CD4-positive, alpha-beta T cell treated with Interleukin-12 subunit alpha and Interleukin-12 subunit beta, for 1 hour (primary cell): ENCODE results near the gene PLCG2.
"Not testable (repeated sequence)": the region's sequence is repeated elsewhere in the genome, so short reads cannot be mapped to it uniquely, and the experiment has no call there.

Source experiments
- DNase-seq: peaks from one replicate; pipeline ENCODE4 v3.0.0-alpha.2; 2020

The PLCG2 gene

DNA sequence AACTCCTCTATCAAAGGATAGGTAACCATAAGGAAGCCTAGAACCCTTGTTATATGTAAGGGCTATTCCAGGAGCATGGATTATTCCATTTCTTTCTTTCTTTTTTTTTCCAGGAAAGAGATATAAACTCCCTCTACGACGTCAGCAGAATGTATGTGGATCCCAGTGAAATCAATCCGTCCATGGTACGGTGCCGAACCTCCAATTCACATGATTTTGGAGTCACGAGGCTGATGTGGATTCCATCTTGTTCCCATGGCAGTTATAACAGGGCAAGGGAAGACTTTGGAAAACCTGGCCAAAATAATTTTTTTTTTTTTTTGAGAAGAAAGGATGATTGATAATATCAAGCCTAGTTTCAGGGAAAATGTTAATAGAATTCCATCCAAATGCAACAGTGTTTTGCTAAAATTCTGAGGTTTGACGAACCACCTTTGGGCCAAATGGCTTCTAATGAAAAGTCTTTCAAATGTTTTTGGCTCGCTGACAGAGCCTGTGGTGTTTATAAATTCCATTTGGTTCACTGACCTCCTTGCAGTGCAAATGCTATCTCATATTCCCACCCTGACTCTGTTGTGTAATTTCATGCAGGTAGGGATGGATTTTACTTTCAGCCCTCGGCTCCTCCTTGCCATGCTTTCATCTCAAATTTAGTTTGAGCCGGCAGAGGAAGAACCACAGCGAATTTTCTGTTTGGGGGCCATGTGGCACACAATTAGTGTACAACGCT is 142.2 kb downstream of the PLCG2 start:
- no peak for DNase-seq

DNA sequence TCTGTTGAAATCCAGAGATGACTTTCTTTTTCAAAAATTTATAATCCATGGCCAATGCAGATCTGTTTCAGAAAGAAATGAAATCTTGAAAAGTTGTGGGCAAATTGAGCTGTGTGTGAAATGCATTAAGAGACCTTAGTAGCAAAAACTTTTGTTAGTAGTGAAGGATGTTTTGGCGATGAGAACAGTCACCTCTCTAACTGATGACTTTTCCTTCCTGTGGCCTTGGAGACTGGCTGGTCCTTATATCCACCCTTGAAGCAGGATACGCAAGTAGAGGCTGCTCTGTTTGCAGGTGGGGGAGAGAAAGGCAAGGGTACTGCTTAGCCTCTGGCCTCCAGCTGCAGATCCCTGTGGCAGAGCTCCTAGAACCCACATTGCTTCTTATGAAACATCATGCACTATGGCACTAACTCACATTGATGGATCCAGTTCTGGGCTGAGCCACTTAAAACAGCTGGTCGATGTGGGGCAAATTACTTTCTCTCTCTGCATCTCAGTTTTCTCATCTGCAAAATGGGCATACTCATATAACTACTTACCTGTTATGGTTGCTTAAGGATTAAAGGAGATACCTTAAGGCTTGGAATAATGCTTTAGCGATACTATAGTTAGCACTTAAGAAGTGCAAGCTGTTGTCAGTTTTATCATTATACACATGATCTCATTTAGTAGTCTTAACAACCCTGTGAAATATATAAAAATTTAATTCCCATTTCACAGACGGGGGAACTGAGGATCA is 142.9 kb downstream of the PLCG2 start:
- DNase-seq = no peak

DNA sequence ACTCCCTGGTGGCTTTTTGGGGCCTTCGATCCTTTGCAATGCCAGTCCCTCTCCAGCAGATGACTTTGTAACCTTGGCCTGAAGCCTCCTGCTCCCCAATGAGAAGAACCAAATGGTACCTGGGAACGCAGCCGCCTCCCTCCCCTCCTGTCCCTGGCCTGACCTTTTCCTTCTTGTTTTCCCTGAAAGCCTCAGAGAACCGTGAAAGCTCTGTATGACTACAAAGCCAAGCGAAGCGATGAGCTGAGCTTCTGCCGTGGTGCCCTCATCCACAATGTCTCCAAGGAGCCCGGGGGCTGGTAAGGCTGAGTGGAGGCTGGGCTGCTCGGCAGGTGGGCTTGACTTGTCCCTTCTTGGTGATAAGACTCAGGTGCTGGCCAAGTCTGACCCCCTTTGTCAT is 144.2 kb downstream of the PLCG2 start:
- no peak for DNase-seq

DNA sequence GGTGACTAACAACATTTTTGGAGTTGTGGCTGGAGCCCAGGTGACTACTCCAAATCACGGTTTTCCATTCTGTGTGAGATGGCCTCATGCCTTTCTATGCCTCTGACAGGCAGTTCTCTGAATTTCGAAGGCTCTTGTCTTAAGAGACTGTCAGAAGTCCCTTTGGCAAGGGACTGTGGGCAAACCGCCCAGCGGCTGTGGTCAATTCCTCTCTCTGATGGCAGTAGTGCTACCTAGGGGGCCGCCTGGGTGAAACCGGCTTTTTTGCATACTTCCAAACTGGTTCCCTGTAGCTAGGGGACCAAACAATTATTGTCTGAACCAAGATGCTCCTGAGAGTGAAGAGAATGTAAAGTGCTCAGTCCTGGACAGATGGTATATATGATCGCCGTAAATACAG is 145.9 kb downstream of the PLCG2 start:
- no peak for DNase-seq

DNA sequence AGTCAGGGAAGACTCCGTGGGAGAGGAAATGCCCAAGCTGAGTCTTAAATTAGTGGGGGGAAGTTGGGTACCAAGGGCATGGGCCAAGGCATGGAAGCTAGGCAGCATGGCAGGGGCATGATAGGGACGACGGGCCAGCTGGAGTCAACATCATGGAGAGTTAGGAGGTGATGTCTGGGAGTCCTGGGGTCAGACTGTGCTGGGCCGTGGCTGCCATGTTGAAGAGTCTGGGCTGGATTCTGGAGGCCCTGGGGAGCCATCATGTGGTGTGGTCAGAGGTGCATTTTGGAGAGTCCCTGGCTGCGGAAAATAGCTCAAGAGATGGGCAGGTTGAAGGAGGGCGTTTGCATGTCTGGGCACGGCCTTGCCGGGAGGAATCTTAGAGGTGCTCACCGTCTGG is 146.9 kb downstream of the PLCG2 start:
- DNase-seq = no peak

DNA sequence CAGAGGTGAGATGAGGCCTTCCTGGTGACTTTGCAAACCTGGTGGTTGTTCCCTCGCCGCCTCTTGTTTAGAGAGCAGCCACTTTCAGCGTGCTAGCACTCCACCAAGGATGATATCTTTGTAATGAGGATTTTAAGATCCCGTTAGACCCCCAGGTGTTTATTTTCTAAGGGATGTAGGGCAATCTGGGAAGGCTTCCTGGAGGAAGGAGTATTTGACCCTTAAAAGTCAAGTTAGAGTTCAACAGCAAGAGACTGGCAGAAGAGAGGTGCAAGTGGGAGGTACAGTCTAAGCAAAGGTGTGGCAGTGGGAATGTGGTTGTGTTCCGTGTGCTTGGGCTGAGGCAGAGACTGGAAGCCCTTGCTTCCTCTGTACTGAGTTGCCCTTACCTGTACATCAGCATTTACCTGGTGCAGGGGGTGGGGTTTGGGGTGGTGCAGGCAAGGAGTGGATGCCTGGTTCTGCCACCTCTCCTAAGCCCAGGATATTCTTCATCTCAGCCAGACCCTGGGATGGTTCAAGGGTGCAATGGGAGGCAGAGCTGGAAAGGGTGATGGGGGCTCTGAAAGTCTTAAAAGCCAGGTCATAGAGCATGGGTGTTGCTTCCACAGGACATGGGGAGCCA is 148.6 kb downstream of the PLCG2 start:
- no peak for DNase-seq

DNA sequence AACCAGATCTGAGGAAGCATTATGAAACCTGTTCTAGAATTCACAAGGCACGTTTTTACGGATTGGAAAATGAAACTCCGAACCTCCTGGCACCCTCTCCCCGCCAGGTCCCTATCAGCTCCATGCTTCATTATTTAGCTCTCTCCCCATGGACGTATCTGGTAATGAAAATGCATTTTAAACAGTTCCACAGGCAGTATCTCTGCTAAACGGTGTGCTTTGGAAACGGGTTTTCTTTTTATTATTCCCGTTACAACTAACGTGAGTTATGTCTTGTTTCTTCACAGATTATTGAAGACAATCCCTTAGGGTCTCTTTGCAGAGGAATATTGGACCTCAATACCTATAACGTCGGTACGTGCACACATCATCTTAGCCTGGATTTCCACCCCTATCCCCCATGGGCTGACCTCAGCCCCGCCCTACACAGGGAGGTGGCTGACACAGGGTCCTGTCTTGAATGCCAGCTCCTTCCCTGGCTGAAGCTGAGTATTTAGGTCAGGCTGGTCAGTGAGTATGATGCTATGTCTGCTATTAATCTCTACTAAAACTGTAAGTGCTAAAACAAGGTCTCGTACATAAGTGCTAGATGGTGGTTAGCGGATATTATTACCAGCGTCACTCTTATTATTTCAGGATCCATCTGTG is 149.3 kb downstream of the PLCG2 start:
- DNase-seq = no peak

DNA sequence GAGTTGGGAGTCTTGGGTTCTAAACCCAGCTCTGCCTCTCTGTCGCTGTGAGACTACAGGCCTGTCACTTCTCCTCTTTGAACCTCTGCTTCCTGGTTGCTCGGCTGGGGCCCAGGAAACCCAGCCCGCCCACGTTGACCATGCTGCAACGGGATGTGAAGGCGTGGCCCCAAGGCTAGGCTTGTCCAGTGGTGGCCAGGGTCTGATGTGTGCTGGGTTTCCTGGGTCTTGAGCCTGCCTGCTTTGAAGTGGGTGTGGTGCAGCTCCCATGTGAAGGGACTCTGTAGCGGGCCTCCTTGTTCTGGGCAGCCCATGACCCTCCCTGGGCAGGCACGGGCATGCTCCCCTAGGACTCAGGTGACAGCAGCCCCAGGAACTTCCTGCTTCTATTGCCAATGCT is 149.9 kb downstream of the PLCG2 start:
- no peak for DNase-seq

DNA sequence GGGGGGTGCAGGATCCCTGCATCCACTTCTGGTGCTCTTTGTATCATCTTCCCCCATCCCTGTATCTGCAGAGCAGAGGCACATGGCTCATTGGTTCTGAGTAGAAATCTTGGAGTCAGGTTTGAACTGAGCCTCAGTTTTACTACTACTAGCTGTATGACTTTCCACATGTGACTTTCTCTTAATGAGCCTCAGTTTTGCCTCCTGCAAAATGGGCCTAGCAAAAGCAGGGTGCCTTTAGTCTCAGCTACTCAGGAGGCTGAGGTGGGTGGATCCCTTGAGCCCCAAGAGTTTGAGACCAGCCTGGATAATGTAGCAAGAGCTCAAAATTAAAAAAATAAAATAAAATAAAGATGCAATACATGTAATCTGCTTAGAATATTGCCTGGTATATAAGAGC is 150.8 kb downstream of the PLCG2 start:
- no peak for DNase-seq

DNA sequence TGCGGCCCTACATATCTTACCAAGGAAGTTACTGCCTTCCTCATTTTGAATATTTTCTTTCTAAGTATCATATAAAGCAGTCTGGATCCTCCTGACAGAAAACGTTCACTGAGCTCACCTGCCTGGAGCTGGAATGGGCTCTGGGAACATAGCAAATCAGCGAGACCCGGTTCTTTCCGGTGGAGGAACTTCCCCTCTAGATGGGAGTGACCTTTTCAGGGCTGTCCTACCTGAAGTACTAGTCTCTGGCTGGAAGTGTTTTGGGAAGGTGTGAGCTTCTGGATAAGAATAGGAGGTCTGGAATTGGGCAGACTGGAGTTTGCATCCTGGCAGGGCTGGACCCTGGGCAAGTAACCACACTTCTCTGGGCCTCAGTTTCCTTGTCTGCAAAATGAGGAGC is 152.8 kb downstream of the PLCG2 start:
- no peak for DNase-seq

DNA sequence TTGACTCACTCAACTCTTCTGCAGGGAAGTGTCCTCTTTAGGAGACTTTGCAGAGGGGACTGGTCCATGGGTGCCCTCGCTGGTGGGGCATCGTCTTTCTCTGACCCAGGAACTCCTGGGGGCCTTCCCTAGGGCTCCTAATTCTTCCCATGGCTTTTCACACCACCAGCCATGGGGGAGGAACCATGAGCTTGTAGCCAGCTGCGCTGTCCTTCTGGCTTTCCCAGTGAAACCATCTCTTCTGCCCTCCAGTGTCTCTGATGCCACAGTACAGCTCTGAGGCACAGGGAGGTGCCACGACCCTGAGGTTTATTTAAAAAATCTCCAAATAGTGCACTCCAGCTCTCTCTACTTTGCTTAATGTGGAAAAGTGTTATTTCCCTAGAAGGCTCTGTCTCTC is 153.6 kb downstream of the PLCG2 start:
- no peak for DNase-seq

DNA sequence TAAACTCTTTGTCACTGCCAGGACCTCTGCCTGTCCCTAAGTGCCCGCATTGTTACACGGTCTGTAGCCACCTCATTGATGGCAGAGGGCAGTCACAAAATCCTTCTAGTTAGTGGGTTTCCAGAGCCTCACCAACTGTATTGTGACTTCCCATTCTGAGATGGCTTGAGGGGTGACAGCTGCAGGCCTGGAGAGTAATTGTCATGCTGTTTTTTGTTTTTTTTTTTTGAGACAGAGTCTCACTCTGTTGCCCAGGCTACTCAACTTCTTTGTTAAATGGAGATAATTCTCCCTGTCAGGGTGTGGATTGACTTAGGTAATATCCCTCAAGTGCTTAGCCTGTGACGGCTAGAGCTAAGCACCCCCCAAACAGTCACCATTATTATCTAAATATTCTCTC is 154.3 kb downstream of the PLCG2 start:
- no peak for DNase-seq

DNA sequence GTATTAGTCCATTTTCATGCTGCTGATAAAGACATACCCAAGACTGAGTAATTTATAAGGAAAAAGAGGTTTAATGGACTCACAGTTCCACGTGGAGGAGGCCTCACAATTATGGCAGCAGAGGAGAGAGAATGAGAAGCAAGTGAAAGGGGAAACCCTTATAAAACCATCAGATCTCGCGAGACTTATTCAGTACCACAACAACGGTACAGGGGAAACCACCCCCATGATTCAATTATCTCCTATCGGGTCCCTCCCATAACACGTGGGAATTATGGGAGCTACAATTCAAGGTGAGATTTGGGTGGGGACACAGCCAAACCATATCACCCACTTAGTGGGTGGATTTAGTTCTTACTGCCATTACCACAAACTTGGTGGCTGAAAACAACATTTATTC is 155.6 kb downstream of the PLCG2 start:
- not testable (repeated sequence) for DNase-seq

DNA sequence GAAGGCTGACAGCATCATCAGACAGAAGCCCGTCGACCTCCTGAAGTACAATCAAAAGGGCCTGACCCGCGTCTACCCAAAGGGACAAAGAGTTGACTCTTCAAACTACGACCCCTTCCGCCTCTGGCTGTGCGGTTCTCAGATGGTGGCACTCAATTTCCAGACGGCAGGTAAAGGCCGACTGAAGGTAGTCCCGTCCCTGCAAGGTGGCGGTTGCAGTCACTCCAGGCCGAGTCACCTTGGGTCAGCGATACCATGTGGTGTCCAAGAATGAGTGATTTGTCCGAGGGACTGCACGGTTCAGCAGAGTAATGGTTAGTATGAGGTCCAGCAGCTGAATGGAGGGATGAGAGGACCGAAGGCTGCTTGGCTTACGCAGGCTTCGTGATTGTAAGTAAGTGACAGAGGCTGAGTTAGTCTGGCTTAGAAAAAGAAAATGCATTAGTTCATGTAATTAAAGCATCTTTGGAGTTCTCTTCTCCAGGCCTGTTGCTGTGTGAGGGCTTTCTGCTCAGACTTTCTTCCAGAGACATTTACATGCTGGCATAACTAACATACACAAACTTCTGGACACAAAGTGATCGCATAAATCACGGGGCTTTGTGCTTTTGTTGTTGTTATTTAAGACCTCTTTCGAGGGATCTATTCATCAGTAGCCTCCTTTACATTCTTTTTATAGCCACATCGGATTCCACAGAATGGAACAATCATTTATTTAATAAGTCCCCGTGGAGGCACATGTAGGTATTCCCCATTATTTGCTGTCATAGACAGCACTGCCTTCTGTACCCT is 157.3 kb downstream of the PLCG2 start:
- no peak for DNase-seq

DNA sequence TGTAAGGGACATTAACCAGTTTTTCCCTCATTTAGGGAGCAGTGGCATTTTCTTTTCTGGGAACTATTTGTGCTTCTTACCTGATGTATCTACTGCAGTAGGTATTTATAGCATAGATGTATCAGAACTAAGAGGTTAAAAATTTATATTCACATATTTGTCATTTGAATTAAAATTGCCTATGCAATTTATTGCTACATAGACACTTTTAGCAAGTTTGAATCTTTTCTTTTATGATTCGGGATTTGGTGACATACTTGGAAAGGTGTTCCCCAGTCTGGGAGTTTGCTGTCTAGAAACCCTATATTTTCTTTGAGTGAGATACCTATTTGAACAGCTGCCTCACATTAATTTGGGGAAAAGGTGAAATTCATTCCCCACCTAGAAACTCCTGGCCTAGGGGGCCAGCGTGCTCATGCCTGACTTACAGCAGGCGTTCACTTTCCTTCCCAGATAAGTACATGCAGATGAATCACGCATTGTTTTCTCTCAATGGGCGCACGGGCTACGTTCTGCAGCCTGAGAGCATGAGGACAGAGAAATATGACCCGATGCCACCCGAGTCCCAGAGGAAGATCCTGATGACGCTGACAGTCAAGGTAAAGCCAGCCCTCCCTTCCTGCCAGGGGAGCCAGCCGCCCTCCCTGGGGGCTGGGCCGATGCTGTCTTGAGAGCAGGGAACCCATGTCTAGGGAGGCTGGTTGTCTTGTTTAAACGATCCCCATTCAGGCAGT is 158.4 kb downstream of the PLCG2 start:
- DNase-seq = no peak

DNA sequence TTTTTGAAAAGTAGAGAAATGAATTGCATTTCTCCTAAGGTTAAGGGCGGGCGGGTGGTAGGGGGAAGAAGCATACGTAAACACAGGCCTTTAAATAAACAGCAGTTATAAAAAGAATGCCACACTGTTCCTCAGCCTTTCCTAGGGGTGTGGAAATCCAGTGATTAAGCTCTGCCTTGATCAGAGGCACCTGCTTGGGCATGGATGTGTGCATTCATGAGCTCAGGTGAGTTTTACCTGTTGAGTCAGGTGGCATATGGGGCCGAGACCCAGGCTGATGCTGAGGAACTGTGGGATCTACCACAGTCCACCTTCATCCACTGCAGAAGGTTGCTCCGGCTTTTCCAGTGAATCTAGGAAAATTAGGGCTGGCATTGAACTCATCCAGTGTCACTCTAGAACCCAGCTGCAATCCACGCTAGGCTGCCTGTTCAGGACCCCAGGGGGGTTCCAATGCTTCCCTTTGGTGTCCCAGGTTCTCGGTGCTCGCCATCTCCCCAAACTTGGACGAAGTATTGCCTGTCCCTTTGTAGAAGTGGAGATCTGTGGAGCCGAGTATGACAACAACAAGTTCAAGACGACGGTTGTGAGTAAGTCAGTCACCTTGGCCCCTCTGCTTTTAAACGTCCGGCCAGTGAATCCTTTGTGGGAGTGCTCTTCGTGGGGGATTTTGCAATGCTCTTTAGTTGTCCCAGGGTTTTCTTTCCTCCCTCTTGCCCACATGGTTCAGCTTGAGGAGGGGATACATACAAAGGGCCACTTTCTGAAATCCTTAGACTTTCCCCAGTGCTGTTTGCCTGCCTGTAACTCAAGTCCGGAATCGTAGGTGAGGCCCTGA is 159.5 kb downstream of the PLCG2 start:
- no peak for DNase-seq

DNA sequence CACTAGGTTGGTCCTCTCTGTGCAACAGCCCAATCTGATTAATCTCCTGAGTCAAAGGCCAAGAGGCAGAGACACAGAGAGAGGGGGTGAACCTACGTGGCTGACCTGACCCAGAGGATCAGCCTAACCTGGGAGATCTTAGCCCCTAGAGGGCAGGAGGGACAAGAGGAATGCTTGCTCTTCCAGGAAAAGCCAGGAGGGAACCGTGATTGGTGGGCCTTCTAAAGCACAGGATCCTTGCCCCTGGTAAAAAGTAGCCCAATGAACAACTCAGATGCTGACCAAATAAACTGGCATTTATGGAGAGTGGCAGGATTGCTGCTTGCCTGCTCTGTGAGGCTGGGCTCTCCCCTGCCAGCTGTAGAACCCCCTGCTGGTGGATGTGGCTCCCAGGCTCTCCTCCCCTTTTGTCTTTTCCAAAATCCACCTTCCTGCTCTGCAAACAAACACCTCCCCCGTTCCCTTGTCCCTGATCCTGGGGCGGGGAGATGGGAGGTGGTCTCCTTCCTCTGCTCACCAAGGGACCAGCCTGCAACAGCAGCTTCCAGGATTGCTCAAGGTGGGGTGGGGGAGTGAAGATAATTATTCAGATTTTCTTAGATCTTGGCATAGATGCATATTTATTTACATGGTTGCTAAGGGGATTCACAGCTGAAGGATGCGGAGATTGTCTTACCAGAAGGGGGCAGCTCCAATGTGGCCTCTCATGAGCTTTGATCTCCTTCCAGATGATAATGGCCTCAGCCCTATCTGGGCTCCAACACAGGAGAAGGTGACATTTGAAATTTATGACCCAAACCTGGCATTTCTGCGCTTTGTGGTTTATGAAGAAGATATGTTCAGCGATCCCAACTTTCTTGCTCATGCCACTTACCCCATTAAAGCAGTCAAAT is 160.3 kb downstream of the PLCG2 start:
- DNase-seq = no peak

DNA sequence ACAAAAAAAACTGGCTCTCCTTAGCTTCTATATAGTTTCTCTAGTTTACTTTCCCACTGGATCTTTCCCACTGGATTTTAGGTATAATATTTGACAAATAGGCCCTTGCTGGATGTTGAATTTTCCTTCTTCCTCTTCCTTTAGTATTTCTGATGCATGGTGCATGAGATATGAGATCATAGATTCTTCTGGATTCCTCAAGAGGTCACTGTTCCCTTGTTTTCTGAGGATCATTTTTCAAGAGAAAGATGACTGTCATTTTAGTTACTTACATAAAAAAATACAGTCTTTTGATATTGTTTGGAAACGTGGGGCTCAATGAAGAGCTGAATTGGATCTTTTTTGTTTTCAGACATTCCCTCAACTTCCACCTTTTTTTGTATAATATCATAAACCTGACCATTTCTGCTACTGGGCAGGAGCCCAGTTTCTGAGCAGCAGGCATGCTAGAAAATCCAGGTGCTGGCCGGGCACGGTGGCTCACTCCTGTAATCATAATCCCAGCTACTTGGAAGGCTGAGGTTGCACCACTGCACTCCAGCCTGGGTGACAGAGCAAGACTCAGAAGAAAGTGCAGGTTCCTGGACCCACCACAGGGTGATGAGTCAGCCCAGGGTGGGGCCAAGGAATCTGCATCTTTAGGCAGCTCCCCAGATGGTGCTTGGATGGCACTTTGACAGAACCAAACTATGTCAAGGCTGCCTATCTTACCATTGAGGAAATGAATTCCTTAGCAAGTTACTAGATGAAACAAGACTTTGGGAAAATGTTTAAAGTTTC is 161.9 kb downstream of the PLCG2 start:
- DNase-seq = peak; percentile 26

DNA sequence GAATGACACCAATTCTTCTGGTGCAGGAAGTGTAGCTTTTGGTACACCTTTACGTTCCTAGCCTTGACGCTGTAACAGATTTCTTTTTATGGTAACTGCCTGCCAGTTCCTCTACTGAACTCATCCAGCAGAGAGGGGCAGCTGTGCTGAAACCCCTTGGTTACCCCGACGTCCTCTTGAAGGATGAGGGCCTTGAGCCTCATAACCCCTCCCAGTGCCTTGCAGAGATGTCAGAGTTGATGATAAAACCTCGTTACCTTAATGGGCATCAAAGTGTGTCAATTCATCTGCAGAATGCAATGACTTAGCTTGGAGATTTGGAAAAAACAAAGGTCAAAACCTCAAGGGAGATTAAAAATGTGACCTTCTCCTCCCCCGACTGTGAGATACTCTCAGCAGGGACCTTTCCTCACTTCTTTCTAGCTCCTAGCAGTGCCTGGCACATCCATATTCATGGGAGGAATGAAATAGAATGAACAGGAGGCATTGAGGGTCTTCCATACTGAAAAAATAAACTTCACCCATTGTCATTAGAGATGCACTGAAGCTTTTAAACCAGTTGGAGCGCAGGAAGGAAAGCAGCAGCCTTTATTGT is 163.0 kb downstream of the PLCG2 start:
- DNase-seq = no peak
